Common myeloid progenitor, CD34-positive (primary cell): Measurements from ENCODE around the gene PAX8.
A peak's percentile ranks its signal among the peaks of the same experiment; 100 is the strongest.

ENCODE experiments used
- CTCF ChIA-PET: fragments of 350-600 bp; sonication (Branson Sonifier 250); formaldehyde crosslinking; loops from one replicate; lab custom pipeline; 2021; ENCODE audit warnings: antibody characterized with exemption; lab: Charles Lee
- POLR2A ChIA-PET: fragments of 350-600 bp; sonication (Branson Sonifier 250); formaldehyde crosslinking; loops from one replicate; lab custom pipeline; 2021; ENCODE audit warnings: antibody characterized with exemption; lab: Charles Lee
- DNase-seq, 3 donors: peaks; one replicate each; pipeline versions ENCODE4 v3.0.0 to v3.0.0-alpha.2; 2013
- H3K27ac ChIP-seq, 2 experiments: 1 replicate in 1 of 2; 2 replicates in 1 of 2; pipeline ENCODE4 v1.7.0; 2013; ENCODE audit warnings: inconsistent platforms in 2 of 2, low read length in 2 of 2, mild to moderate bottlenecking in 2 of 2, low read depth in 1 of 2, moderate library complexity in 1 of 2; ENCODE audit not compliant: severe bottlenecking in 2 of 2, insufficient read depth in 1 of 2, poor library complexity in 1 of 2
- H3K27me3 ChIP-seq, 5 experiments: replicated peaks in 2 of 5; 1 replicate in 3 of 5; 2 replicates in 2 of 5; pipeline versions ENCODE4 v1.6.1 to v1.7.0; 2013; ENCODE audit warnings: low read length in 4 of 5, mild to moderate bottlenecking in 2 of 5, moderate library complexity in 2 of 5, inconsistent platforms in 1 of 5; ENCODE audit not compliant: insufficient read depth in 5 of 5, control insufficient read depth in 4 of 5
- H3K36me3 ChIP-seq, 4 experiments: 1 replicate in 2 of 4; 2 replicates in 2 of 4; pipeline versions ENCODE4 v1.6.1 to v1.7.0; 2013; ENCODE audit warnings: low read length in 3 of 4, control low read depth in 1 of 4, mild to moderate bottlenecking in 1 of 4; ENCODE audit not compliant: control insufficient read depth in 4 of 4, insufficient read depth in 4 of 4
- H3K4me1 ChIP-seq, 4 experiments: 1 replicate in 3 of 4; 2 replicates in 1 of 4; pipeline versions ENCODE4 v1.6.1 to v1.7.1; 2013; ENCODE audit warnings: low read length in 3 of 4, mild to moderate bottlenecking in 3 of 4, control low read depth in 1 of 4, inconsistent platforms in 1 of 4, moderate library complexity in 1 of 4; ENCODE audit not compliant: control insufficient read depth in 4 of 4, insufficient read depth in 4 of 4; ENCODE audit errors: control extremely low read depth in 1 of 4
- H3K4me3 ChIP-seq, 7 experiments: 1 replicate in 4 of 7; 2 replicates in 3 of 7; pipeline versions ENCODE4 v1.5.1 to v1.7.0; 2013; ENCODE audit warnings: mild to moderate bottlenecking in 7 of 7, low read length in 6 of 7, moderate library complexity in 6 of 7, inconsistent platforms in 2 of 7, low read depth in 2 of 7, control low read depth in 1 of 7; ENCODE audit not compliant: insufficient read depth in 4 of 7, control insufficient read depth in 1 of 7; ENCODE audit errors: extremely low read depth in 1 of 7
- H3K9me3 ChIP-seq, 5 experiments: 1 replicate in 4 of 5; 2 replicates in 1 of 5; pipeline versions ENCODE4 v1.6.1 to v1.7.1; 2013; ENCODE audit warnings: low read length in 4 of 5, mild to moderate bottlenecking in 2 of 5, inconsistent platforms in 1 of 5, low read depth in 1 of 5, moderate library complexity in 1 of 5; ENCODE audit not compliant: control insufficient read depth in 4 of 5, insufficient read depth in 2 of 5; ENCODE audit errors: control extremely low read depth in 1 of 5
- WGBS: methylation state at CpG from one replicate; pipeline ENCODE4 v1.1.5; 2013; ENCODE audit not compliant: insufficient coverage; 5-methylcytosine and 5-hydroxymethylcytosine counted together

The PAX8 gene

GRCh38 chr2:113276761-113277425 is 1.8 kb downstream of the PAX8 start:
- Histone ChIP-seq H3K27me3 (peaks cover 20 to 86% (median 54%) of the 10 kb centered on the region in 5 experiments), H3K4me1 (peaks cover 0 to 32% (median 20%) of the 10 kb centered on the region in 4 experiments), H3K36me3 (no peaks in the 10 kb centered on the region), H3K4me3 (peak overlapping the region in 4 of 7 experiments; percentile 19 to 56 (median 30)), H3K27ac (no peak overlapping the region), H3K9me3 (no peaks in the 10 kb centered on the region)
- WGBS, result 4% methylated on average over 41 of the region's 41 CpGs
- ChIA-PET POLR2A (no interaction called here), CTCF (interaction anchor here (0.9 kb wide), 2 partner anchors 9 to 13 kb away, joined by 3 to 4 read pairs; no protein-coding TSS in a partner anchor)
- peak in 2 of 3 donors; percentile 31 to 39 for DNase-seq

GRCh38 chr2:113276216-113276760 is 2.4 kb downstream of the PAX8 start:
- DNase-seq, result no peak
- 11% methylated on average over 12 of the region's 18 CpGs for WGBS
- POLR2A ChIA-PET, result no interaction called here

GRCh38 chr2:113275556-113276215 is 3.0 kb downstream of the PAX8 start:
- POLR2A ChIA-PET, result no interaction called here
- peak in 2 of 3 donors; percentile 35 to 39 for DNase-seq
- CTCF ChIA-PET, result no interaction called here
- H3K27me3 ChIP-seq, result peaks cover 20 to 98% (median 54%) of the 10 kb centered on the region in 5 experiments
- H3K36me3 ChIP-seq, result no peaks in the 10 kb centered on the region
- no peaks in the 10 kb centered on the region for H3K9me3 ChIP-seq
- peaks cover 0 to 32% (median 20%) of the 10 kb centered on the region in 4 experiments for H3K4me1 ChIP-seq
- 5% methylated on average over 33 of the region's 38 CpGs for WGBS
- H3K4me3 ChIP-seq, result no peak overlapping the region
- H3K27ac ChIP-seq, result no peak overlapping the region

More at GRCh38 chr2:113276216-113276760, 2.4 kb downstream of the PAX8 start:
- H3K9me3 ChIP-seq, result no peaks in the 10 kb centered on the region
- no peak overlapping the region for H3K4me3 ChIP-seq
- H3K27ac ChIP-seq, result no peak overlapping the region
- no peaks in the 10 kb centered on the region for H3K36me3 ChIP-seq
- peaks cover 20 to 92% (median 54%) of the 10 kb centered on the region in 5 experiments for H3K27me3 ChIP-seq
- peaks cover 0 to 32% (median 20%) of the 10 kb centered on the region in 4 experiments for H3K4me1 ChIP-seq
- CTCF ChIA-PET, result interaction anchor here (0.9 kb wide), 1 partner anchor 9 kb away, joined by 4 read pairs; no protein-coding TSS in a partner anchor

- no peaks in the 10 kb centered on the region for H3K9me3 ChIP-seq
- DNase-seq, result no peak
- H3K27ac ChIP-seq, result no peak overlapping the region
- H3K36me3 ChIP-seq, result no peaks in the 10 kb centered on the region
- no peak overlapping the region for H3K4me3 ChIP-seq
- CTCF ChIA-PET, result interaction anchor here (0.9 kb wide), 1 partner anchor 18 kb away, joined by 3 read pairs; no protein-coding TSS in a partner anchor
- H3K4me1 ChIP-seq, result peaks cover 0 to 32% (median 22%) of the 10 kb centered on the region in 4 experiments
- POLR2A ChIA-PET, result no interaction called here
- peaks cover 20 to 88% (median 54%) of the 10 kb centered on the region in 5 experiments for H3K27me3 ChIP-seq
These were observed 4.3 kb downstream of the PAX8 start for GRCh38 chr2:113274432-113274831.

GRCh38 chr2:113273981-113274380 is 4.7 kb downstream of the PAX8 start:
- H3K4me1 ChIP-seq, result peaks cover 0 to 32% (median 22%) of the 10 kb centered on the region in 4 experiments
- H3K27ac ChIP-seq, result no peak overlapping the region
- H3K4me3 ChIP-seq, result no peak overlapping the region
- WGBS, result 22% methylated on average over 3 of the region's 9 CpGs
- ChIA-PET POLR2A (interaction anchor here (0.6 kb wide), 1 partner anchor 124 kb away, joined by 3 read pairs; no protein-coding TSS in a partner anchor), CTCF (interaction anchor here (0.9 to 1.8 kb wide), 6 partner anchors 8 to 96 kb away, joined by 3 to 6 read pairs (median 4); no protein-coding TSS in a partner anchor)
- H3K9me3 ChIP-seq, result no peaks in the 10 kb centered on the region
- H3K27me3 ChIP-seq, result peaks cover 20 to 84% (median 50%) of the 10 kb centered on the region in 5 experiments
- no peaks in the 10 kb centered on the region for H3K36me3 ChIP-seq
- no peak for DNase-seq

GRCh38 chr2:113273027-113273551 is 5.6 kb downstream of the PAX8 start:
- H3K4me1 ChIP-seq, result peaks cover 0 to 30% (median 22%) of the 10 kb centered on the region in 4 experiments
- H3K36me3 ChIP-seq, result no peaks in the 10 kb centered on the region
- H3K9me3 ChIP-seq, result no peaks in the 10 kb centered on the region
- H3K27me3 ChIP-seq, result peaks cover 20 to 75% (median 49%) of the 10 kb centered on the region in 5 experiments
- POLR2A ChIA-PET, result interaction anchor here (0.6 to 0.7 kb wide), 2 partner anchors 43 to 125 kb away, joined by 3 read pairs; no protein-coding TSS in a partner anchor
- peak in 2 of 3 donors; percentile 83 to 84 for DNase-seq
- no peak overlapping the region for H3K27ac ChIP-seq
- CTCF ChIA-PET, result interaction anchor here (0.8 to 3.3 kb wide), 11 partner anchors 9 to 193 kb away, joined by 3 to 36 read pairs (median 4); no protein-coding TSS in a partner anchor
- peak overlapping the region in 2 of 7 experiments; percentile 24 to 43 for H3K4me3 ChIP-seq
- WGBS, result 37% methylated on average over 8 of the region's 8 CpGs
